Keratinocyte (primary cell): ENCODE data around the gene DTL.

Experiments
- CTCF ChIP-seq, 3 experiments: IDR thresholded peaks in 1 of 3; conservative IDR thresholded peaks in 1 of 3; optimal IDR thresholded peaks in 1 of 3; 2 replicates in 2 of 3; 3 replicates in 1 of 3; pipeline versions ENCODE3 to v1.5.1; 2011; ENCODE audit warnings: low read length in 3 of 3, mild to moderate bottlenecking in 3 of 3, moderate library complexity in 2 of 3, control low read depth in 1 of 3, inconsistent platforms in 1 of 3; ENCODE audit not compliant: insufficient read depth in 2 of 3; ENCODE audit errors: extremely low read depth in 1 of 3
- EZH2 ChIP-seq: IDR thresholded peaks from one replicate; pipeline ENCODE4 v1.6.1; 2012; ENCODE audit warnings: inconsistent platforms, mild to moderate bottlenecking, low read length, moderate library complexity

- TF ChIP-seq CTCF (optimal IDR thresholded peaks at IDR 0.05 in 1 of 3, IDR thresholded peaks at IDR 0.05 in 1 of 3, conservative IDR thresholded peaks at IDR 0.05 in 1 of 3; ENCODE audit: extremely low read depth in 1 of 3, insufficient read depth in 2 of 3, low read length in 3 of 3) (no peak), EZH2 (no peak)
Measured at GRCh38 chr1:212108187-212108586, 72.6 kb downstream of the DTL start.
